OCI-LY3 (cell line): ENCODE results near the gene PRUNE2.

ENCODE experiments used
- CTCF ChIP-seq: fragments of 200-600, 300-600 bp; sonication (generic); IDR thresholded peaks from 2 replicates; pipeline ENCODE4 v1.5.1; 2014; ENCODE audit warnings: antibody characterized with exemption, low read length, low read depth
- EZH2phosphoT487 ChIP-seq: fragments of 200-600 bp; shearing (Covaris generic); IDR thresholded peaks from 2 replicates; pipeline ENCODE4 v1.6.1; 2018; ENCODE audit warnings: antibody characterized with exemption, mixed run types, low read depth

GRCh38 chr9:76630916-76631315, 275.0 kb downstream of the PRUNE2 start:
- TF ChIP-seq CTCF = no peak
- no peak for TF ChIP-seq EZH2phosphoT487
